UCSD-AML1 (cell line): ENCODE measurements around the gene WDR20.
"Not testable (repeated sequence)": the region's sequence is repeated elsewhere in the genome, so short reads cannot be mapped to it uniquely, and the experiment has no call there.

Source experiments
- DNase-seq: peaks from one replicate; lab custom pipeline; 2025; ENCODE audit not compliant: unreplicated experiment; lab: John Stamatoyannopoulos, UW

Gene WDR20, protein sequence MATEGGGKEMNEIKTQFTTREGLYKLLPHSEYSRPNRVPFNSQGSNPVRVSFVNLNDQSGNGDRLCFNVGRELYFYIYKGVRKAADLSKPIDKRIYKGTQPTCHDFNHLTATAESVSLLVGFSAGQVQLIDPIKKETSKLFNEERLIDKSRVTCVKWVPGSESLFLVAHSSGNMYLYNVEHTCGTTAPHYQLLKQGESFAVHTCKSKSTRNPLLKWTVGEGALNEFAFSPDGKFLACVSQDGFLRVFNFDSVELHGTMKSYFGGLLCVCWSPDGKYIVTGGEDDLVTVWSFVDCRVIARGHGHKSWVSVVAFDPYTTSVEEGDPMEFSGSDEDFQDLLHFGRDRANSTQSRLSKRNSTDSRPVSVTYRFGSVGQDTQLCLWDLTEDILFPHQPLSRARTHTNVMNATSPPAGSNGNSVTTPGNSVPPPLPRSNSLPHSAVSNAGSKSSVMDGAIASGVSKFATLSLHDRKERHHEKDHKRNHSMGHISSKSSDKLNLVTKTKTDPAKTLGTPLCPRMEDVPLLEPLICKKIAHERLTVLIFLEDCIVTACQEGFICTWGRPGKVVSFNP

DNA sequence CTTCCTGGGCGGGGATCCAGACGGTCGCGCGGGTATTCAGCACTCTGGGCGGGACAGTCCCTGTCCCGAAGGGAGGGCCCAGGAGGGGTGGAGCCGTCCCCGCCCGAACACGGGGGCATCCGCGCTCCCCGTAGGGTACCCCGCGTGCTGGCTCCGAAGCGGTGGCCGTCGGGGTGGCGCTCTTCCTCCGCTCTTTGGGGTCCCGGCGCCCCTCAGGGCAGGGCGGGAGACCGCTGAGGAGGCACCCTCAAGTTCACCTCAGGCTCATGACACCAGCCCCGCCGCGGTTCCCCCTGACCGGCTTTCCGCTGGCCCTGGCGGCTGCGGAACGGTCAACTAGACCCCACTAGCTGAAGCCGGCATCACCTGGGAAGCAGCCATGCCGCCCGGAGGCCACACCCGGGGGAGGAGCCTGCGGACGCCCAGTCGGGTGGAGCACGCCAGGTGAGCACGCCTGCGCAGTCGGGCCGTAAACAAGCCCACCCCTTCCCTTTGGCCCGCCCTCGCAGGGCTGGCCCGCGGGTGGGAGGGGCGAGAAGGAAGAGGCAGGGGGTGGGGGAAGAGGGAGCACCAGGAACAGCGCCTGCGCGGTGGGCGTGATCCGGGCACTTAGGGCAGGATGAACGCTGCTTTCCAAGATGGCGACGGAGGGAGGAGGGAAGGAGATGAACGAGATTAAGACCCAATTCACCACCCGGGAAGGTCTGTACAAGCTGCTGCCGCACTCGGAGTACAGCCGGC is at the start of gene WDR20:
WDR20 (plus strand) TSS at position 612 of the 741 bp plus-strand sequence; CDS start at position 639, 27 bp downstream.
- peak; percentile 99 for DNase-seq

DNA sequence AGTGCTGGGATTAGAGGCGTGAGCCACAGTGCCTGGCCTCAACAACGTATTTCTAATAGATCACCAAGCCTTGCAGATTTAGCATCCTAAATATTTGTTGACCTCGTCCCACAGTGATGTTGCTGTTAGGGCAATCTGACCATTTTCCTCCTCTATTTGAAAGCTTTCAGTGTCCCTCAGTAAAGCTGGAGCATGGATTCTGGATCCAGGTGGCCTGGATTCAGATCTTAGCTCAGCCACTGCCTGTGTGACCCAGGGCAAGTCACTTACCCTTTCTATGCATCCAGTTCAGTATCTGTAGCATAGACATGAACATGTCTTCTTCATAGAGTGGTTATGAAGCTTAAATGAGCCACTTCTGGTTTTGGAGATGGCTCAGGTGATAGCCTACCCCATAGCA is 49.0 kb upstream of the WDR20 start:
- DNase-seq = no peak

DNA sequence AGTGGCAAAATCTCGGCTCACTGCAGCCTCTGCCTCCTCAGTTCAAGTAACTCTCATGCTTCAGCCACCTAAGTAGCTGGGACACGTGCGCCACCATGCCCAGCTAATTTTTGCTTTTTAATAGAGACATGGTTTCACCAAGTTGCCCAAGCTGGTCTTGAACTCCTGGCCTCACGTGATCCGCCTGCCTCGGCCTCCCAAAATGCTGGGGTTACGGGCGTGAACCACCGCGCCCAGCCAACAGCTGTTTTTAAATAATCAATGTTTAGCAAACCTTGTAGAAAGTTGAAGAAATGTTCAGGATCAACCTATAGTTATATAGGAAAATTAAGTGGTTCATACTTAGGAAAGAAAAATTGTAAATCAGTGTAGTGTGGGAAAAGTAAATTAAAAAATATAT is 46.9 kb upstream of the WDR20 start:
- DNase-seq = no peak

DNA sequence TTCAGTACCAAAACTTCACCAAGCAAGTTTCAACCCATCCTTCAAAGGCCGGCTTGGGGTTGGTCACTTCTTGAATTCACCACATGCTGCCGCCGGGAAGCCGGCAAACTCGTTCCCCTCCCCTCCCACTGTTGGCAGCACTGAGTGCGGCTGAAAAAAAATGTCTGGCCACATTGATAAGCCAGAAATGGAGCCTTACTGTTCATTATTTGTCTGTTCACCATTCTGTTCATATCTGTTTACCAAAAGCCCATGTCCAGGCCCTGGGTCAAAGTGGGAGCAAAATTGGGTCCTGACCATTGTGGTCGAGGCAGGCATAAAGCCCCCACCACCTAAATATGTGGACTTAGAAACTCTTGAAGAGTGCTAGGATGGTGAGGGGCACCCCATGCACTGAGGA is 45.6 kb upstream of the WDR20 start:
- no peak for DNase-seq

DNA sequence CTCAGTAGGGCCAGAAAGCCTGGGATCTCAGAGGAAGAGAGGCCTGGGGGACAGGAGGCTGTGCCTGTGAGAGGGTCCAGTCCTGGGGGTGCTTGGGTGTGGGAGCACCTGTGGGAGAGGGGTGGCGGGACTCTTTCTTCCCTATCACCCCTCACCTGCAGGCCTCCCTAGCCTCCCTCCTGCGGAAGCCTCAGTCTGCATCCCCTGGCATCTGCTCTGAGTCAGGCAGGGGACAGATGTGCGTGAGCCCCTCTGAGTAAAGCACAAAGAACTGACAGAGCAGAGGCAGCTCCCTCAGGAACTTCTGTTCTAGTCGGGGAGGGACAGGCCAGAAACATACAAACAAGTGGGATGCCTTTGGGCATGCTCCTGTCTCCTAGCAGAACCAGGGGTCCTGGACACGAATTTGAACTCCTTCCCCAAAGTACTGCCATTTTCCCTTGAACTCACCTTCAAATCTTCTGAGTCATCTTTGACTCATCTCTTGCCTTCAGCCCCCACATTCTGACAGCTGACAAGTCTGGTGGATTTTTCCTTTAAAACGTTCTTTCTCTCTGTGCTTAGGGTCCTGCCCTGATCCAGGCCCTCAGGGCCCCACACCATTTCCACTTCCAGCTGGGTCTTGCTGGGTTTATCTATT is 44.3 kb upstream of the WDR20 start:
- no peak for DNase-seq

DNA sequence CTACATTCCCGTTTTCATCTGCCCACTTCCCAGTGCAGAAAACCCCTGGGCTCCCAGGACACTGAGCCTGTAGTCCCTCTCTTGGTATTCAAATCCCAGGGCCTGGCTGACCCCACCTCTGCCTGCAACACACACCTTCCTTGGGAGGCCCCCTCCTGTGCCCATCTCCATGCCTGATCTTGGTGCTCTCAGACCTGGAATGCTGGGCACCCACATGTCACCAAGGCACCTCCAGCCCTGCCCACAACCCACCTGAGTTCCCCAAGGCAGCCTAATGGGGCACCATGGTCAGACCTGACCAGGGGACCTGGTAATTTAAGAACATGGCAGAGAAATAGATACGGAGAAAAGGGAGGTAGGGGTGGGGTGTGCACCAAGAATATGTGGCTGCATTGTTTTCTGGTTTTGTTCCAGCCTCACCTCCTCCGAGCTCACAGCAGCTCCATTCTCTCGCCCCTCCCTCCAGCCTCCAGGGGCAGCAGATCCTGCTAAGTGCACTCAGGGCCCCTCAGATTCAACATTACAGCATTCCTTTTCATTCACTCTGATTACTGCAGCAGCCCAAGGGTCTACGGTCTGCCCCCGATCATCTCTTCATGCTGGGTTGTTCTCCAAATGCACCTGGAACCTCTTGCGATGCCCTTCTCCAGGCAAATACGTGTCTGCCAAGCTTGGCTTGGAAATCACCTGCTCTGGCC is 43.7 kb upstream of the WDR20 start:
- DNase-seq = no peak

DNA sequence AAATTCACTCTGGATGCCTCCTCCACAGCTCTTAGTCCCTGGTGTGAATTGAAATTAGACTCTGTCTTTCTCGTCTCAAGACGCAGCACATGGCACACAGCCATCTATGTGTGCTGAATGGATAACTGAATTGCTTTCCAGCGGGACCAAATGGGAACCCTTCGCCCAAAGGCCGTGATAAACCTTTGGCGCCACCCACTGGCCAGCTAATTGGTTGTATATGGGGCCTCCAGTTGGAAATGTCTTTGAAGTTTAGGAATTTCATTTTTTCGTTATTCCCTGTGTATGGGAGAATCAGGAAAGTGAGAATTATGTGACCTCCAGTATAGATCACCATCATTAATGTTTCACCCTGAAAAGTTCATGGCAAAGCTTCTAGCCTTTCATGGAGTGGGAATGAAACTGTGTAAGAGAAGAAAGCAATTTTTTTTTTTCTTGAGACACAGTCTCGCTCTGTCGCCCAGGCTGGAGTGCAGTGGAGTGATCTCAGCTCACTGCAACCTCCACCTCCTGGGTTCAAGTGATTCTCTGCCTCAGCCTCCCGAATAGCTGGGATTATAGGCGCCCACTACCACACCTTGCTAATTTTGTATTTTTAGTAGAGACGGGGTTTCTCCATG is 43.0 kb upstream of the WDR20 start:
- DNase-seq = peak; percentile 76

DNA sequence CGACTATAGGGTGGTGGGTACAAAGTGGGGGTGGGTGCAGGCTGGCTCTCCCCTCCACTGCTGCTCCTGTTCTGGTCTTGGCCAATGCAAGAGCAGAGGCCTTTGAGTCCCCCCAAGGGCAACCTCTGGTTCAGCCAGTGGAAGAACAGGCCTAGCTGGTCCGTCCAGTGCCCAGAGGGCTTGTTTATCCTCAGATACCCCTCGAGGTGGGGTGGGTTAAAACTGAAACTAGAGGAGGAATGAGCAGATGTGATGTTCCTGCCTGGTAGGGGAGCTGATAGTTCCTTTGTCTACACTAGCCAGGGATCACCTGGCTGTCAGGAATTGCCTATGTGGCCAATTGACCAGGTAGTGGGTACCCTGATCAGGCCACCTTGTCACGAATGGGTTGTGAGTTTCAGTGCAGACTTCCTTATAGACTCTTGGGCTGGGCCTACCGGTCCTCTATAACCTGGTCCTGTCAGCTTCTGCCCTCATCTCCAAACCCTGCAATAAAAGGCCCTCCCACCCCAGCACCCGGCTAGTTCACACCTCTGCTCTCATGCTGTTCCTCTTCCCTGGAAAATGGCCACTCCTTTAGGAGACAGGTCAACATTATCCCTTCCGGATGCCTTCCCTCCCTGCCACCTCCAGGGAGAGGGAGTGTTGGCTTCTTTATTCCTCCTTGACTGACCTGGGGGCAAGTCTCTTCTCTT is 42.1 kb upstream of the WDR20 start:
- DNase-seq = no peak

DNA sequence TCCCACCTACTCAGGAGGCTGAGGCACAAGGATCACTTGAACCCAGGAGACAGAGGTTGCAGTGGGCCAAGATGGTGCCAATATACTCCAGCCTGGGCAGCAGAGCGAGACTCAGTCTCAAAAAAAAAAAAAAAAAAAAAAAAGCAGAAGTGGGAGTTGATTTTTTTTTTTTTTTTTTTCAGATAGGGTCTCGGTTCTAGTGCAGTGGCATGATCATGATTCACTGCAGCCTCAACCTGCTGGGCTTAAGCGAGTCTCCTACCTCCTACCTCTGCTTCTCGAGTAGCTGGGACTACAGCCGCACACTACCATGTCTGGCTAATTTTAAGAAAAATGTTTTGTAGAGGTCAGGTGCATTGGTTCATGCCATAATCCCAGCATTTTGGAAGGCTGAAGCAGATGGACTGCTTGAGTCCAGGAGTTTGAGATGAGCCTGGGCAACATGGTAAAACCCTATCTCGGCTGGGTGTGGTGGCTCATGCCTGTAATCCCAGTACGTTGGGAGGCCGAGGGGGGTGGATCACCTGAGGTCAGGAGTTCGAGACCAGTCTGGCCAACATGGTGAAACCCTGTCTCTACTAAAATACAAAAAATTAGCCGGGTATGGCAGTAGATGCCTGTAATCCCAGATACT is 36.5 kb upstream of the WDR20 start:
- no peak for DNase-seq

DNA sequence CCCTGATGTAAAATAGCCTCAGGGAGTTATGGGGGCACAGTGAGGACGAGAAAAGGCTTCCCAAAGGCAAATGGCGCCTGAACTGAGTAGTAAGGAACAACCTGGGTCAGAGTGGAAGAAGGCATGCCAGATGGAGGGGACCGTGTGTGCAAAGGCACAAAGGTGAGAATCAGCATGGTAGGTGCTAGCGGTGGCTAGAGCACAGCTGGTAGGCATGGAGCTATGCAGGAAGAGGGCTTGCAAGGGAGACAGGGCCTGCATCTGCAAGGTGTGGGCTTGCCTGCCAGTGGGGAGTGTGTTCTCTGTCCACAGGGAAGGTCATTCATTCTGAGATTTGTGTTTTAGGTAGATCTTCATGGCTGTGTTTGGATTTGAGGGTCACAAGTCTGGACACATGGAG is 34.3 kb upstream of the WDR20 start:
- no peak for DNase-seq

DNA sequence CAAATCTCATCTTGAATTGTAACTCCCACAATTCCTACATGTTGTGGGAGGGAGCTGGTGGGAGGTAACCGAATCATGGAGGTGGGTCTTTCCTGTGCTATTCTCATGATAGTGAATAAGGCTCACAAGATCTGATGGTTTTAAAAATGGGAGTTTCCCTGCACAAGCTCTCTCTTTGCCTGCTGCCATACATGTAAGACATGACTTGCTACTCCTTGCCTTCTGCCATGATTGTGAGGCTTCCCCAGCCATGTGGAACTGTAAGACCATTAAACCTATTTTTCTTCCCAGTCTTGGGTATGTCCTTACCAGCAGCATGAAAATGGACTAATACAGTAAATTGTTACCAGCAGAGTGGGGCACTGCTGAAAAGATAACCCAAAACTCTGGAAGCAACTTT is 30.4 kb upstream of the WDR20 start:
- not testable (repeated sequence) for DNase-seq

DNA sequence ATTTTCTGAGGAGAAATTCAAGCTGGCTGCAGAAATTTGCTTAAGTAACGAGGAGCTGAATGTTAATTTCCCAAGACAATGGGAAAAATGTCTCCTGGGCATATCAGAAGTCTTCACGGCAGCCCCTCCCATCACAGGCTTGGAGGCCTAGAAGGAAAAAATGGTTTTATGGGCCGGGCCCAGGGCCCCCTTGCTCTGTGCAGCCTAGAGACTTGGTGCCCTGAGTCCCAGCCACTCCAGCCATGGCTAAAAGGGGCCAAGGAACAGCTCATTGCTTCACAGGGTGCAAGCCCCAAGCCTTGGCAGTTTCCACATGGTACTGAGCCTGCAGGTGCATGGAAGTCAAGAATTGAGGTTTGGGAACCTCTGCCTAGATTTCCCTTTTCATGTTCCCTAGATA is 28.6 kb upstream of the WDR20 start:
- DNase-seq = no peak

DNA sequence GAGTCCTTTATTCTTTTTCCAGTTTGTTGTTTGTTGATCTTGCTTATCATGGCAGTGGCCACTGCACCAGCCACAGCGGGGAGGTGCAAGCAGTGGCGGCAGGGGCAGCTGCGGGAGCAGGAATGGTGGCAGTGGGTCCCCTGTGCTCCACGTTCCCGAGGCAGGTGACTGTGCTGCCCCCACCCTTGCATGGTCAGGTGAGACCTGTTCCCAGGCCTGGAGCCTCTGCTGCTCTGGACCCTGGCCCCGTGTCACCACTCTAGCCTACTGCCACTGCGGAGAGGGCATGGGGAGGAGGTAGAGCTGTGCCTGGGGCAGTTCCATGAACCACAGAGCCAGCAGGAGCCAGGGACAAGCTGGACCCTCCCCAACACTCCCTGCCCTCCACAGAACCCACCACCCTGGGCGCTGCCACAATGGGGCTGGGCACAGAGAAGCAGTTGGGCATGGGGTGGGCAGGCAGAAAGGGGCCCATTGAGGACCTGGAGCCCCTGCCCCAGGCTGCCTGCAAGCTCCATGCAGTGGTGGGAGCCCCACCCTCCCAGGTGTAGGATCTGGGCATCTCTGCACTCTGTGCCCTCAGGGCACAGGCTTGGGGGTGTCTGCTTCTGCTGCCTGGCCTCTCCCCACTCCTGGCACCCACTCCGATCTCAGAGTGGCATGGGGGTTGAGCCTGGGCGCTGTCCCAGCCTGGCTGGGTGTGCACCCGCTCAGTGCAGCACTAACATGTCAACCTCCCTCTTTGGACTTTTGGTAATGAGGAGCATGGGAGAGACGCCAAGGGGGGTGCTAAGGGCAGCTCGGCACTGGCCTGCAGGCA is 23.1 kb upstream of the WDR20 start:
- no peak for DNase-seq

DNA sequence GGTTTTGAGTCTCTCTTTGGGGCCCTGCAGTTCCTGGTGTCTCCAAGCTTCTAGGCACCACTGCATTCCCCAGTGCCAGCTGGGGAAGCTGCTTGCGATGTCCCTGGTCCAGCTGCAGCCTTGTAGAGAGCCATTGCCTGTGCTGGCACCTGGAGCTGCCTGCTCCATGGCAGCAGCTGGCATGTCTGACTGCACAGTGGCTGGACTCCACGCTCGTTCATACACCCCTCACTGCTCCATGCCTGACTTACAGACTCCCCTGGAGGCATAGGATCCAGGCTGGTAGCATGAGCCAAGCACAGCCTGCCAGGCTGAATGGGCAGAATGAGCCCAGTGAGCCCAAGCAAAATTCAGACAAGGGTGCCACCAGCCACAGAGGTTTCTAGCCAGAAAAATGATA is 21.8 kb upstream of the WDR20 start:
- DNase-seq = no peak

DNA sequence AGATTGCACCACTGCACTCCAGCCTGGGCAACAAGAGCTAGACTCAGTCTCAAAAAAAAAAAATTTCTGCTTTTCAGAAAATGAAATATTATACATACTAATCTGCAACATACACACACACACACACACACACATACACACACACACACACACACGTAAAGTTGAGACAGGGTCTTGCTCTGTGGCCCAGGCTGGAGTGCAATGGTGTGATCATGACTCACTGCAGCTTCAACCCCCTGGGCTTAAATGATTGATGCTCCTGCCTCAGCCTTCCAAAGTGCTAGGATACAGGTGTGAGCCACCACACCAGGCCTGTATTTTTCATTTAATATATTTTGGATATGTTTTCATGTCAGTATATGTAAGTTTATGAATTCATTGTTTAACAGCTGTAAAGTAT is 18.8 kb upstream of the WDR20 start:
- no peak for DNase-seq

DNA sequence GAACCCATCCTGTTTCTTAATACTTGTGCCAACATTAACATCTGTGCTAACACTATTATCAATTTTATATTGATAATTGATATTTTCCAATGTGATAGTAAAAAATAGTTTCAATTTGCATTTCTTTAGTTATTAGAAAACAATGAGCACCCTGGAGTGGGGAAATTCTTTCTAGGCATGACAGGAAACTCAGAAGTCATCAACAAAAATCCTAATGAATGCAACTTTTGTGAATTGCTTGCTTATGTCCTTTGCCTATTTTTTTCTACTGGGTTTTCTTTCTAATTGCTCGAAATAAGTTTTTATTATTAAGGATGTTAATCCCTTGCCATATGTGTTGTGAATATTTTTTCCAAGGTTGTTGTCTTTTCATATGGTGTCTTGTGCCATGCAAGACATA is 18.1 kb upstream of the WDR20 start:
- no peak for DNase-seq

DNA sequence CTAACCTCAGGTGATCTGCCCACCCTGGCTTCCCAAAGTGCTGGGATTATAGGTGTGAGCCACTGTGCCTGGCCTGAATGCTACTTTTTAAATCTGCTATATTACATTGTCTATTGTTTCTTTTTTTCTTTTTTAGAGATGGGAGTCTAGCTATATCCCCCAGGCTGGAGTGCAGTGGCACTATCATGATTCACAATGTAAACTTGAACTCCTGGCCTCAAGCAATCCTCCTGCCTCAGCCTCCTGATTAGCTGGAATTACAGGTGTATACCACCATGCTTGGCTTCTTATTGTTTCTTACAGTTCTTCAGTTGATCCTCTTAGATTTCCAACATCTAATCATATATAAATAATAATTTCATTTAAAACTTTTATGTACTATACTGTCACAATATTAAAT is 15.3 kb upstream of the WDR20 start:
- no peak for DNase-seq

DNA sequence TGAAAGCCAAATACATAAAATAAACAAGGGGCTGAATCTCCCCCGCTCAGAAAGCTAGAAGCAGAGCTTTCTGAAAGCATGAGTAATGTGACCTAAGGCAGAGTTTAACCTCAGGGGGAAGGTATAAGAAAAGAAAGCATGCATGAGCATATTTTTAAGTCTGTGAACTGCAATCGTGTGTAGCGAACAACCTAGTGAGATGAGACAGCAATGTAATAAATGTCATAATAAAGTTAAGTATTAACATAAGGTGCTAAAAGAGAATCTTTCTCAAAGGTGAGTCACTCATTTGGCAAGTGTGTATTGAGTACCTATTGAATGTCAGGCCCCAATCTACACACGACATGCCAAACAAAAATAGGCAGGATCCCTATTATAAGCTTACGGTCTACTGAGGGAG is 14.2 kb upstream of the WDR20 start:
- DNase-seq = no peak
